ENCODE data around the gene HDAC5. TPM values are rescaled to one million over a fixed set of nuclear protein-coding genes. Genes with fewer than 3 reads are reported as not detected.

HDAC5 gene
- total and polyA plus RNA-seq, 2 of the 8 experiments (the other 6 are each of a cell fraction or from before 2014, with no cell fraction given), result 48.5 to 54.4 TPM

DNA sequence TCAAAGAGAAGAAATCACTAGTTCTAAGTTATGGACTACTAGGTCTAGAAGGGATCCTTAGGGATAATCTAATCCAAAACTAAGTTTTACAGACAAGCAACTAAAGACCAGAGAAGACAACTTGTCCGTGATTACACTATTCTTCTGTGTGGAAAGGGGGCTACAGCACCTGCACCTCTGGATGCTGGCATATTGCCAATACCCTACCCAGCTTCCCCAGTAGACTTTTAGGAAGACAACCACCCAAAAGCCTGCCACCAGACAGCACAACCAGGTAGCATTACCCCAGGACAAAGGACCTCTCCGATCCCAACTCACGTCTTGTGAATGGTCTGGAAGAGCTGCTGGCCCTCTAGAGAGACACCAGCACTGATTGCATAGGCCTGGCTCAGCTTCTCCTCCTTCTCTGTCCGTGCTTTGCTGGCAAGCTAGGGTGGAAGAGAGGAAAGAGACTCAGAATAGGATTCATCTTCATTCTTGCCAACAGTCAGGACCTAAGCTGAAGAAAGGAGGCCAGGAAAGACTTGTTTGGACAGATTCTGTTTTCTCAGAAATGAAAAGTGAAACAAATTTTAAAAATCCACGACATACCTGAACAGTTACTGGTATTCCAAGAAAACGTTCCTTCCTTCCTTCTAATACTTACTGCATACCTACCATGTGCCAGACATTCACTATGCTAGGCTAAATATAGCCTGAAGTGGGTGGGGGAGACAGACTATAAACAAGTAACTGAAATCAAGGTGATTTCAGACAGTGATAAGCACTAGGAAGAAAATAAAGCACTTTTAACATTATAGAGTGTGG is 83.4 kb downstream of the HDAC5 start:
- ChIA-PET POLR2A (ENCODE audit: partially characterized antibody) (interaction anchor here (1.4 to 7.4 kb wide), 5 partner anchors 13 to 44 kb away, joined by 3 to 55 read pairs (median 6); partner anchors contain the start of gene LSM12), CTCF (ENCODE audit: partially characterized antibody) (interaction anchor here (0.6 to 9.5 kb wide), 10 partner anchors 9 to 131 kb away, joined by 3 to 108 read pairs (median 4); partner anchors contain the start of gene TMEM101)
- H3K9ac ChIP-seq (replicated peaks in 1 of 4; ENCODE audit: extremely low read depth in 1 of 4, low read depth in 3 of 4, low read length in 3 of 4), result no peak overlapping the region
- peaks cover 0 to 51% of the 10 kb centered on the region in 2 experiments; a peak in 2 of 4 replicates for H3K79me2 ChIP-seq (ENCODE audit: control insufficient read depth in 1 of 2, insufficient read depth in 2 of 2, low read length in 2 of 2)
- no peak overlapping the region for H3K4me2 ChIP-seq (ENCODE audit: insufficient read depth in 1 of 2, low read depth in 2 of 2, low read length in 2 of 2)
- H2AK5ac ChIP-seq (ENCODE audit: low read depth, low read length), result no peak overlapping the region
- no peak overlapping the region for H3K18ac ChIP-seq (ENCODE audit: extremely low read depth, low read length)
- no peak overlapping the region for H4K8ac ChIP-seq (ENCODE audit: extremely low read depth, insufficient read depth, low read length)
- no peak overlapping the region for H2AFZ ChIP-seq (ENCODE audit: low read length)
- H3K4ac ChIP-seq (replicated peaks; ENCODE audit: insufficient read length, low read depth, low read length), result no peak overlapping the region
- no peak overlapping the region for H4K91ac ChIP-seq (replicated peaks; ENCODE audit: insufficient read length, low read length)
- no peaks in the 10 kb centered on the region for H3K23me2 ChIP-seq (ENCODE audit: low read depth, low read length)
- H2BK120ac ChIP-seq (replicated peaks; ENCODE audit: low read depth, low read length), result no peak overlapping the region
- H2BK15ac ChIP-seq (ENCODE audit: low read length), result no peak overlapping the region
- no peak overlapping the region for H3K56ac ChIP-seq (replicated peaks; ENCODE audit: insufficient read length, low read depth, low read length)
- peaks cover 5 to 15% of the 10 kb centered on the region in 2 experiments for H4K20me1 ChIP-seq (replicated peaks in 1 of 2; ENCODE audit: control insufficient read depth in 1 of 2, insufficient read depth in 2 of 2, low read length in 2 of 2)
- WGBS, 2 experiments (ENCODE audit: extremely low coverage in 1 of 2, insufficient coverage in 1 of 2, insufficient read length in 1 of 2, insufficient replicate concordance in 2 of 2, low coverage in 1 of 2, low lambda C conversion rate in 2 of 2, missing lambda C conversion rate in 1 of 2), result 94% methylated on average over 6 of the region's 6 CpGs; no CpG with 5 or more reads in 1 of the 2 experiments
- H3K14ac ChIP-seq (ENCODE audit: insufficient read length), result no peak overlapping the region
- no peak overlapping the region for H2BK20ac ChIP-seq (ENCODE audit: low read length)
- no peak for DNase-seq (ENCODE audit: low read depth in 1 of 2, low spot score in 2 of 2)
- no peaks in the 10 kb centered on the region for H3K4me1 ChIP-seq (replicated peaks in 1 of 4; ENCODE audit: control insufficient read depth in 3 of 4, insufficient read depth in 4 of 4, low read length in 3 of 4)
- H4K5ac ChIP-seq (ENCODE audit: insufficient read length, low read depth, low read length), result no peak overlapping the region
- H3K36me3 ChIP-seq (ENCODE audit: control insufficient read depth in 2 of 4, insufficient read depth in 4 of 4, low read length in 3 of 4), result peaks cover 16 to 41% (median 31%) of the 10 kb centered on the region in 4 experiments
- no peak overlapping the region for H3K4me3 ChIP-seq (ENCODE audit: extremely low read depth in 1 of 4, insufficient read depth in 2 of 4, low read depth in 3 of 4, low read length in 4 of 4)
- no peaks in the 10 kb centered on the region for H3K27me3 ChIP-seq (replicated peaks in 1 of 4; ENCODE audit: control insufficient read depth in 3 of 4, extremely low read depth in 1 of 4, insufficient read depth in 3 of 4, low read length in 3 of 4)
- H3K79me1 ChIP-seq (ENCODE audit: low read depth, low read length), result peaks cover 4% of the 10 kb centered on the region; the same call in 1 of the 2 replicates
- H3K27ac ChIP-seq (ENCODE audit: low read depth, low read length), result no peak overlapping the region
- no peak overlapping the region for H3K23ac ChIP-seq (ENCODE audit: insufficient read length)
- no peaks in the 10 kb centered on the region for H3K9me3 ChIP-seq (ENCODE audit: insufficient read depth in 2 of 2, low read depth in 1 of 2, low read length in 1 of 2)
- H2BK12ac ChIP-seq (ENCODE audit: low read depth, low read length), result no peak overlapping the region
- H2BK5ac ChIP-seq (ENCODE audit: low read depth, low read length), result no peak overlapping the region
- FAIRE-seq, result no peak
- TF ChIP-seq GABPA (IDR thresholded peaks at IDR 0.05; ENCODE audit: borderline replicate concordance, insufficient read depth, low read length) (no peak), ASH2L (IDR thresholded peaks at IDR 0.05; ENCODE audit: low read length) (no peak), SIX5 (IDR thresholded peaks at IDR 0.05; ENCODE audit: low read depth, low read length) (no peak), BRCA1 (IDR thresholded peaks at IDR 0.05; ENCODE audit: low read depth, low read length) (no peak), HDAC2 (IDR thresholded peaks at IDR 0.05; ENCODE audit: borderline replicate concordance in 1 of 2, low read depth in 2 of 2, low read length in 2 of 2) (no peak), SAP30 (IDR thresholded peaks at IDR 0.05; ENCODE audit: insufficient read depth, insufficient replicate concordance, low read length) (no peak), YY1 (IDR thresholded peaks at IDR 0.05; ENCODE audit: low read depth, low read length) (no peak), SUZ12 (IDR thresholded peaks at IDR 0.05; ENCODE audit: low read length) (no peak), HDAC6 (IDR thresholded peaks at IDR 0.05; ENCODE audit: low read depth, low read length) (no peak)
- TF ChIP-seq, protein P1, sequence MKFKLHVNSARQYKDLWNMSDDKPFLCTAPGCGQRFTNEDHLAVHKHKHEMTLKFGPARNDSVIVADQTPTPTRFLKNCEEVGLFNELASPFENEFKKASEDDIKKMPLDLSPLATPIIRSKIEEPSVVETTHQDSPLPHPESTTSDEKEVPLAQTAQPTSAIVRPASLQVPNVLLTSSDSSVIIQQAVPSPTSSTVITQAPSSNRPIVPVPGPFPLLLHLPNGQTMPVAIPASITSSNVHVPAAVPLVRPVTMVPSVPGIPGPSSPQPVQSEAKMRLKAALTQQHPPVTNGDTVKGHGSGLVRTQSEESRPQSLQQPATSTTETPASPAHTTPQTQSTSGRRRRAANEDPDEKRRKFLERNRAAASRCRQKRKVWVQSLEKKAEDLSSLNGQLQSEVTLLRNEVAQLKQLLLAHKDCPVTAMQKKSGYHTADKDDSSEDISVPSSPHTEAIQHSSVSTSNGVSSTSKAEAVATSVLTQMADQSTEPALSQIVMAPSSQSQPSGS (IDR thresholded peaks at IDR 0.05; ENCODE audit: low read length), result no peak

All from H1 (cell line).